Stimulated activated CD8-positive, alpha-beta memory T cell treated with anti-CD3 and anti-CD28 coated beads, Interleukin-12 subunit alpha, Interleukin-12 subunit beta, amount 100 ng/mL, for 4 hours (primary cell): Measurements from ENCODE around the gene GTF2H4.
"Not testable (repeated sequence)": the region's sequence is repeated elsewhere in the genome, so short reads cannot be mapped to it uniquely, and the experiment has no call there.

Experiments used
- DNase-seq: peaks from one replicate; pipeline ENCODE4 v3.0.0-alpha.2; 2020; ENCODE audit warnings: low read depth

Gene GTF2H4

GRCh38 chr6:30924040-30924627 lies 16.1 kb downstream of the GTF2H4 start:
- not testable (repeated sequence) for DNase-seq

DNA sequence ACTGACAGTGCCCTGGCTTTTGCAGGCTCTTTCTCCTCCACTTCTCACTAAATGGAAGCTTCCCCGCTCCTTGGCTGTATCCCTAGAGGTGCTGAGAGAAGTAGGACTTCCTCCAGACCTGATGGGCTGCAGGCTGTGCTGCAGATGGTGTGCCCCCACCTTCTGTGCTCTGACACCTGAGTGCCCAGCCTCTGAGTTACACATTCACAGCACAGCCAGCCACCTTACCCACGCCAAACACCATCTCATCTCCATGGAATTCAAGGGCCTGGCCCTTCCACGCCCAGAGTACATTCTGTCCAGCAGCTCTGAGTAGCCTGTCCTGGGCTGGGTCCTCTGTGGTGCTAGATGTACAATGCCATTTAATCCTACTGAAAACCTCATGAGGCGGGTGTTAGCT lies 18.6 kb downstream of the GTF2H4 start:
- DNase-seq: no peak

GRCh38 chr6:30927080-30927479 lies 19.1 kb downstream of the GTF2H4 start:
- DNase-seq: not testable (repeated sequence)

DNA sequence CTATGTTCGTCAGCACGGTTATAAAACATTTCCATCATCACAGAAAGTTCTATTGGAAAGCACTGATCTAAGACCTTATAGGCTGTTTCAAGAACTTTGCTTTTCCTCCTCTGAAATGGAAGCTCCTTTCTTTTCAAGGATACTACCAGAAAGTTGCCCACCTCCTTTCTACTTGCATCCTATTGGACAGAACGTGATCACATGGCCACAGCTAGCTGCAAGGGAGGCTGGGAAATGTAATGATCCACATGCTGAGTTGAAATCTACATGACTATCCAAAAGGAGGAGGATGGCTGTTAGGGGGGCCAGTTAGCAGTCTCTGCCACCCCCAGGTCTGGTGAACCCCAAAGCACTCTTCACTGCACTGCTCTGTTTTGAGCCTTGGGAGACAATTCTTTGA lies 20.7 kb downstream of the GTF2H4 start:
- DNase-seq: no peak

GRCh38 chr6:30930506-30930905 lies 22.5 kb downstream of the GTF2H4 start:
- no peak for DNase-seq

GRCh38 chr6:30931272-30931671 lies 23.3 kb downstream of the GTF2H4 start:
- DNase-seq: no peak

- no peak for DNase-seq
Observed at GRCh38 chr6:30931969-30932645, 24.1 kb downstream of the GTF2H4 start, which contains the start of gene SFTA2. Gene SFTA2, minus strand, starts transcription at chr6:30932170. Its CDS starts 74 bp downstream, at chr6:30932096.

DNA sequence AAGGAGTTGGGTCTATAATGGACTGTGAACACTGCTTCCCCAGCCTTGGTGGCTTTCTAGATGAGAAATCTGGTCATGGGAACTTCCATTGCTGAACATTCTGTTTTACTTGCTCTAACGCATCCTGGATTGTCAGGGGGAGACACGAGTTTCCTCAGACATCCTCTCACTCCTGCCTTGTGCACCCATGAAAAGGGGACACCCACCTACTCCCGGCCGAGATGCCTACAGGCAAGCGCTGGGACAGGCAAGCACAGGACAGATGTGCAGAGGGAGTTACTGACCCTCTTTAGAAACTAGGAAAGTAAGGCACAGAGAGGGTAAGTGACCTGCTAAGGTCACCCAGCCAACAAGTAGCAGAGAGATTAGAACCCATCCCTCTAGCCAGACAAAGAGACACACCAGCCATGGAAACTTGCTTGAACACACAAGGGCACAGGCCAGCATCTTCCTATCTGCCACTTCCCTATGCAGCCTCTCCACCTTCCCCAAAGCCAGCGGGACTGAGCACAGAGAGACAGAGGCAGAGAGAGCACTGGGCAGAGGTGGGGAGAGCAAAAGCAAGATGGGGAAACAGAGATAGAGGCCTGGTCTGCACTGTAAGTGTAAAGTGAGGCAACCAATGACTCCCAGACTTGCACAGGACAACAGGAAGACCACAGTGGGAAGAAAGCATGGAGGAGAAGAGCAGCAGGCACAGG lies 24.8 kb downstream of the GTF2H4 start:
- DNase-seq: no peak

GRCh38 chr6:30935018-30935417 lies 27.0 kb downstream of the GTF2H4 start:
- no peak for DNase-seq

DNA sequence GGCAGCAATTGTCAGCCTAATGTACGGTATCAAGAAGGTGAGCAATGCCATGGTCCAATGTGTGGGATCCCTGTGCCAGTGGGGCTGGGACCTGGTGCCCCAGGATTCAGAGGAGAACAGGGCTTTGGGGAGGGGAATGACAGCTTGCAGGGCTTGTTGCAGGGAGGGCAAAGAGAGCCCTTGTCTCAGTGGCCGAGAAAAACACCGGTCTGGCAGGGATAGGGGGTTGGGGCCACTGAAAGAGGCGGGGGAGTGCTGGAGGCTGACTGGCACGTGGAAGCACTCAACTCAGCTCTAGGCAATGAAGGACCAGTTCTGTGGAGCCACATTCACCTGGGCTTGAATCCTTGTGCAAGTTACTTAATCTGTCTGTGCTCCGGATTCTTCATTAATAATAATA lies 29.3 kb downstream of the GTF2H4 start:
- no peak for DNase-seq

GRCh38 chr6:30938730-30939129 lies 30.7 kb downstream of the GTF2H4 start:
- no peak for DNase-seq

DNA sequence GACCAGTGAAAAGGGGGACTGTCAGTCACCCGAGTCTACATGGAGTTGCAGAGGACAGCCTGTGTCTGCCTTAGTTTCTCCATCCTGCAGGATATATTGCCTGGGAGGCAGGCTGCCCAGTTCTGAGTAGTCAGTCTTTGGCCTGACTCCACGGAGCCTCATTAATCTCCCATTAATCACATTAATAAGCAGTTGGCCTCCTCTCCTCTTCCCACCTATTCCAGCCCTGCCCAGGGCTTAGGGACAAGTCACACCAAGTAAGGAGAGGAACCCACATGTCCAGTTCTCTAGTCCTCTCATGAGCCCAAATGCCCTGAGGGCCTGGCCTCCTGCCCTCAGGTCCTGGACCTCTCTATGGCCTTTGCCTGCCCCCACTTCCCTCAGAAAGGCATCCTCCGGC lies 31.5 kb downstream of the GTF2H4 start:
- no peak for DNase-seq

DNA sequence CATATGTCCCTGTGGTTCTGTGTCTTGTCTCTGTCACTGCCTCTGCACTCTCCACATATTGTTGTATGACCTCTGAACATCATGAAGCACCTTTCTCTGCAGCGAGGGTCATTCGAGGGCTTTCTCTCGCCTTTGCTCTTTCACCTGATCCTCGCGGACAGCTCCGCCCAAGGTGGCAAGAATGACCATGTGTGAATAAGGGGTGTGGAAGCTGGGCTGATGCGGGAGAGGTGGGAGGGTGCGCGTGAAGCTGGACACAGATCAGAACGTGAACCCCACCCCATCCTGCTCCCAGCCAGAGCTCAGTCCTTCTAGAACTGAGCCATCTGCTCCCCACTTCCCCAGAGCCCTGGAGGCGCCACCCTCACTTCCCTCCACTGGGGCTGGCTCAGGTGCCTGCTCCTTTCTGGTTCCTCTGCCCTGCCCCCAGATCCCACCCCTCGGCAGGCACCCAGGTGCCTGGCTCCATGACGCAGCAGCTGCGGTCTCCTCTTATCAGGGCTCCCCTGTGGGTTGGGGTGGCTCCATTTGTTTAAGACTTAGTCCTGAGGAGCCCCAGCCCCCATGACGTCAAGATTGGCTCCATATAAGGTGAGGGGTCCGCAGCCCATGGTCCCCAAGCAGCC lies 32.5 kb downstream of the GTF2H4 start, which contains the start of gene MUCL3:
TSS of gene MUCL3 (plus strand) at position 613 of the 626 bp plus-strand sequence. CDS start 27 bp downstream, outside the sequence.
- DNase-seq: no peak

DNA sequence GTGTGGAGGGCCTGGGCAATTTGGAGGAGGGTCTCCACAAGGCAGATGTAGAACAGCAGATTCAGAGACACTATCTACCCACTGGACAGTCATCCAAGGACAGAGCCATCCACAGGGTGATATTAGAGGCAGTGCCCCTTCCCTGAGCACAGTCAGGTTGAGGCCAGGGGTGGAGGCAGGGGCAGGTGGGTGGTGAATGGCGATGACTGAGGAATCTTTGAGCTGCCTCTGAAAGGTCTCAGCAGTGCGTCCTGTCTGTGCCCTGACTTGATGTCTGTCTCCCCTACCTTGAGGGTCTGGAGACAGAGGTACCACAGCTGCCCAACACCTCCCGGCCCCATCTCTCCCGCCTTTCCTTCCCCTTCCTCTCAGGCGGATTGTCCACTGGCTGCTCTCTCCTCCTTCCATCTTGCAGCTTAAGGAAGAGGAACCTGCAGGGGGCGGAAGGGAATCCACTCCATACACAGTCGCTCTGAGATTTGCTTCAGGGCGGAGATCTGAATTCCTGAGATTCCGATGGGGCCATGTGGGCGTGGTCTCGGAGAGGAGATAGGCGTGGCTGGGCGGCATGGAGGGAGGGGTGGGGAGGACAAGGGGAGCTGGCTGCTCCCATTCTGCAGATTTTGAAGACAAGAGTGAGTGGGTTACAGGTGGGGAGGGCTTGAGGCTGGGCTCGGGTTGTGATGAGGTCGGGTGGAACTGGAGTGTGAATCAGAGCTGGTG lies 34.5 kb downstream of the GTF2H4 start:
- DNase-seq: no peak

- DNase-seq: no peak
Observed at GRCh38 chr6:30944051-30944450, 36.0 kb downstream of the GTF2H4 start.

DNA sequence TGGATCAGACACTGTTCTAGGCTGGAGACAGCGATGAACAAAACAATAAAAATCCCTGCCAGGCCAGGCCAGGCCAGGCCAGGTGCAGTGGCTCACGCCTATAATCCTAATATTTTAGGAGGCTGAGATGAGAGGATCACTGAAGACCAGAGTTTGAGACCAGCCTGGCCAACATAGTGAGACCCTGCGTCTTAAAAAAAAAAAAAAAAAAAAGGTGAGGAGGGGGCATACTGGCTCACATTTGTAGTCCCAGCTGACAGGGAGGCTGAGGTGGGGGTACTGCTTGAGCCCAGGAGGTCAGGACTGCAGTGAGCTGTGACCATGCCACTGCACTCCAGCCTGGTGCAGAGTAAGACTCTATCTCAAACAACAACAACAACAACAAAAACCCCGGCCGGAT lies 37.3 kb downstream of the GTF2H4 start:
- no peak for DNase-seq

DNA sequence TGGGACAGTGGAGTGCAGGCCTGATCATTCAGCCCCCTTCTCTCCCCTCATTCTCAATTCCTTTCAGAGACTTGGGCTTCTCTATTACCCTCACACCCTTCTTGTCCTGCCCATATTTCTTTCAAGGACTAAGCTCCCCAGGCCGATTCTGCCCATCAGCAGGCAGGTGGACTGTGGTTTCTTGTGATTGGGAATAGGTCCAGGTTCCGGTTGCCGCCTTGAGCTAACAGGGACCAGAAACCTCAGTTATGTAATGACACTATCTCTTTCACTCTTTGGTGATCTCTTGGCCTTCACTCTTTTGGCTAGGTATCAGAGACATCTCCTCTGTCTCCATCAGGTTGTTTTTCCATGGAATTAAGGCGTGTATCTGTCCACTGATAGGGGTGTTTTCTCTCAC lies 39.2 kb downstream of the GTF2H4 start:
- DNase-seq: no peak

DNA sequence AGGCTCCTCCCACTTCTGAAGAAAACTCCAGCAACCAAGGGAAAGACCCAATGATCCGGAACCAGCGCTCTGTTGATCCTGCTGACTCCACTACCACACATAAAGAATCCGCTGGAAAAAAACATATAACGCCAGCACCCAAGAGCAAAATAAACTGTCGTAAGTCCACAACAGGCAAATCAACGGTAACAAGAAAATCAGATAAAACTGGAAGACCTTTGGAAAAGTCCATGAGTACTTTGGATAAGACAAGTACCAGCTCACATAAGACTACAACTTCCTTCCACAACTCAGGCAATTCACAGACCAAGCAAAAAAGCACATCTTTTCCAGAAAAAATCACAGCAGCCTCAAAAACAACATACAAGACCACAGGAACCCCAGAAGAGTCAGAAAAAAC lies 40.8 kb downstream of the GTF2H4 start:
- no peak for DNase-seq

- DNase-seq: no peak
Observed at GRCh38 chr6:30951907-30952469, 44.0 kb downstream of the GTF2H4 start.

- DNase-seq: no peak
Observed at GRCh38 chr6:30954631-30955366, 46.8 kb downstream of the GTF2H4 start.
